Fibroblast of skin of left quadriceps (primary cell): ENCODE measurements around the gene MCM9.

Source experiments
- DNase-seq, 2 experiments: peaks; one replicate each; pipeline ENCODE4 v3.0.0-alpha.2; 2013; ENCODE audit warnings: low read depth in 2 of 2

The MCM9 gene

GRCh38 chr6:118770112-118770788 is 164.7 kb downstream of the MCM9 start:
- no peak for DNase-seq

GRCh38 chr6:118768904-118769325 is 166.0 kb downstream of the MCM9 start:
- no peak for DNase-seq

- no peak for DNase-seq
Observed at GRCh38 chr6:118768441-118768840, 166.5 kb downstream of the MCM9 start.

- peak in 1 of 2 experiments; percentile 18 for DNase-seq
Observed at GRCh38 chr6:118765316-118765715, 169.6 kb downstream of the MCM9 start.

- DNase-seq: no peak
Observed at GRCh38 chr6:118764766-118765165, 170.2 kb downstream of the MCM9 start.
